Tibial nerve (tissue), 4 donors: ENCODE measurements around the gene GPX2. TPM values are rescaled to one million over a fixed set of nuclear protein-coding genes. Genes with fewer than 3 reads are reported as not detected.
A peak's percentile ranks its signal among the peaks of the same experiment; 100 is the strongest.

Experiments used
- DNase-seq, 2 donors: peaks; one replicate each; pipeline ENCODE4 v3.0.0-alpha.2; 2019; ENCODE audit warnings: low spot score in 2 of 2
- H3K27ac ChIP-seq, 4 donors: fragments of 200-600 bp; sonication (generic) in 3 of 4; one replicate each; pipeline ENCODE4 v1.5.1; 2017 to 2019; ENCODE audit warnings: mild to moderate bottlenecking in 1 of 4
- H3K27me3 ChIP-seq, 2 donors: fragments of 200-600 bp; sonication (generic) in 1 of 2; one replicate each; pipeline versions ENCODE4 v1.5.1 to v1.6.0; 2017 to 2019
- H3K36me3 ChIP-seq, 3 donors: fragments of 200-600 bp; sonication (generic); one replicate each; pipeline ENCODE4 v1.5.1; 2018 to 2019
- H3K4me1 ChIP-seq, 4 donors: fragments of 200-600 bp; sonication (generic) in 3 of 4; one replicate each; pipeline ENCODE4 v1.5.1; 2017 to 2019
- H3K4me3 ChIP-seq, 4 donors: fragments of 200-600 bp; sonication (generic) in 3 of 4; one replicate each; pipeline ENCODE4 v1.5.1; 2017 to 2019; ENCODE audit warnings: mild to moderate bottlenecking in 1 of 4, moderate library complexity in 1 of 4
- H3K9me3 ChIP-seq, 4 donors: fragments of 200-600 bp; sonication (generic) in 3 of 4; one replicate each; pipeline ENCODE4 v1.5.1; 2017 to 2019
- CTCF ChIP-seq, 5 experiments: fragments of 200-600 bp in 3 of 5; fragments of 450-650 bp in 2 of 5; sonication (generic) in 3 of 5; IDR thresholded peaks; one replicate each; pipeline ENCODE4 v1.5.1; 2016 to 2019; ENCODE audit warnings: antibody characterized with exemption in 5 of 5, mild to moderate bottlenecking in 3 of 5, moderate library complexity in 2 of 5
- EP300 ChIP-seq, 2 donors: sonication (generic); formaldehyde crosslinking; IDR thresholded peaks; one replicate each; pipeline ENCODE4 v1.6.1; 2017; ENCODE audit warnings: antibody characterized with exemption in 2 of 2, mild to moderate bottlenecking in 1 of 2
- POLR2A ChIP-seq, 2 donors: fragments of 450-650 bp; IDR thresholded peaks; one replicate each; pipeline ENCODE4 v1.6.1; 2017; ENCODE audit warnings: antibody characterized with exemption in 2 of 2, mild to moderate bottlenecking in 2 of 2, moderate library complexity in 2 of 2
- WGBS, 2 donors: methylation state at CpG; one replicate each; pipeline ENCODE4 v1.1.5; 2018; 5-methylcytosine and 5-hydroxymethylcytosine counted together
- total RNA-seq, 4 donors: library from RNA; depleted of rRNA; stranded (reverse); fragments of >200 nt; gene quantifications; one replicate each; pipeline ENCODE4 v1.1.0, GENCODE V29; 2016

GPX2 gene
- total RNA-seq, result not detected

- Histone ChIP-seq H3K4me1 (no peaks in the 10 kb centered on the region), H3K4me3 (peak within 1 kb of the TSS in 1 of 4 donors; percentile 11), H3K27ac (peak within 1 kb of the TSS in 1 of 4 donors; percentile 52), H3K27me3 (no peaks in the 10 kb centered on the region), H3K36me3 (peaks cover 0 to 75% (median 0%) of the 10 kb centered on the region in 3 donors), H3K9me3 (no peaks in the 10 kb centered on the region)
- TF ChIP-seq EP300 (IDR thresholded peaks at IDR 0.05) (no peak), POLR2A (IDR thresholded peaks at IDR 0.05) (no peak), CTCF (IDR thresholded peaks at IDR 0.05) (no peak)
- WGBS, 2 donors, result 84 to 86% methylated on average over 13 of the region's 13 CpGs
- no peak for DNase-seq
These were observed at the start of gene GPX2 for GRCh38 chr14:64942531-64943111. TSS of gene GPX2 (minus strand) at chr14:64942745. CDS start at chr14:64942726, 19 bp downstream.

GRCh38 chr14:64990939-64991338 lies 48.4 kb upstream of the GPX2 start:
- Histone ChIP-seq H3K36me3 (no peaks in the 10 kb centered on the region), H3K27ac (no peak overlapping the region), H3K4me3 (no peak overlapping the region), H3K27me3 (no peaks in the 10 kb centered on the region), H3K9me3 (no peaks in the 10 kb centered on the region), H3K4me1 (peaks cover 0 to 30% (median 9%) of the 10 kb centered on the region in 4 donors)
- TF ChIP-seq CTCF (IDR thresholded peaks at IDR 0.05), result no peak
- TF ChIP-seq EP300 (IDR thresholded peaks at IDR 0.05), result no peak
- TF ChIP-seq POLR2A (IDR thresholded peaks at IDR 0.05), result no peak
- 91 to 93% methylated on average over 4 of the region's 4 CpGs for WGBS, 2 donors
- no peak for DNase-seq

- no peak for DNase-seq
- WGBS, 2 donors, result 28 to 48% methylated on average over 3 of the region's 3 CpGs
- no peak overlapping the region for H3K4me3 ChIP-seq
- no peaks in the 10 kb centered on the region for H3K36me3 ChIP-seq
- H3K27ac ChIP-seq, result no peak overlapping the region
- TF ChIP-seq EP300 (IDR thresholded peaks at IDR 0.05), result no peak
- TF ChIP-seq CTCF (IDR thresholded peaks at IDR 0.05), result no peak
- H3K9me3 ChIP-seq, result no peaks in the 10 kb centered on the region
- H3K27me3 ChIP-seq, result no peaks in the 10 kb centered on the region
- H3K4me1 ChIP-seq, result peaks cover 0 to 30% (median 9%) of the 10 kb centered on the region in 4 donors
These were observed 47.8 kb upstream of the GPX2 start for GRCh38 chr14:64990296-64990695.

- H3K4me3 ChIP-seq, result peak overlapping the region; percentile 66 to 88 (median 73)
- TF ChIP-seq CTCF (IDR thresholded peaks at IDR 0.05) (no peak), EP300 (IDR thresholded peaks at IDR 0.05) (no peak), POLR2A (IDR thresholded peaks at IDR 0.05) (no peak)
- 0 to 3% methylated on average over 8 of the region's 8 CpGs for WGBS, 2 donors
- H3K4me1 ChIP-seq, result peaks cover 0 to 31% (median 7%) of the 10 kb centered on the region in 4 donors
- H3K27me3 ChIP-seq, result no peaks in the 10 kb centered on the region
- no peaks in the 10 kb centered on the region for H3K36me3 ChIP-seq
- no peak for DNase-seq
- H3K27ac ChIP-seq, result peak overlapping the region; percentile 69 to 91 (median 88)
- H3K9me3 ChIP-seq, result no peaks in the 10 kb centered on the region
These were observed 44.9 kb upstream of the GPX2 start for GRCh38 chr14:64987438-64987767.

GRCh38 chr14:64986648-64987437 lies 44.3 kb upstream of the GPX2 start, which contains the start of gene FNTB:
TSS of gene FNTB (plus strand) at chr14:64986895. CDS start at chr14:64986954, 59 bp downstream.
- 0% methylated on average over 44 to 57 of the region's 65 CpGs for WGBS, 2 donors
- H3K4me3 ChIP-seq, result peak within 1 kb of the TSS; percentile 66 to 88 (median 73)
- DNase-seq, result peak; percentile 85 to 92
- no peaks in the 10 kb centered on the region for H3K9me3 ChIP-seq
- TF ChIP-seq EP300 (IDR thresholded peaks at IDR 0.05) (peak; percentile 44 to 96), POLR2A (IDR thresholded peaks at IDR 0.05) (peak in 1 of 2 donors; percentile 11), CTCF (IDR thresholded peaks at IDR 0.05) (peak; percentile 75 to 89 (median 82))
- H3K4me1 ChIP-seq, result peaks cover 0 to 31% (median 7%) of the 10 kb centered on the region in 4 donors
- H3K36me3 ChIP-seq, result no peaks in the 10 kb centered on the region
- no peaks in the 10 kb centered on the region for H3K27me3 ChIP-seq
- H3K27ac ChIP-seq, result peak within 1 kb of the TSS; percentile 69 to 91 (median 88)
